SK-N-SH (cell line): Measurements from ENCODE around the gene TLR3.

ENCODE experiments used
- CTCF ChIP-seq: fragments of 200-600 bp; sonication (generic); IDR thresholded peaks from 2 replicates; pipeline ENCODE4 v1.6.1; 2017; ENCODE audit warnings: antibody characterized with exemption, mild to moderate bottlenecking, moderate library complexity
- EP300 ChIP-seq, 2 experiments: IDR thresholded peaks; 2 replicates each; pipeline versions ENCODE4 v1.4.0 to v1.6.1; 2012; ENCODE audit warnings: borderline replicate concordance in 1 of 2, low read depth in 1 of 2, low read length in 1 of 2
- FOXM1 ChIP-seq: IDR thresholded peaks from 2 replicates; pipeline ENCODE4 v1.4.0; 2012; ENCODE audit warnings: low read depth, mild to moderate bottlenecking
- JUND ChIP-seq: IDR thresholded peaks from 2 replicates; pipeline ENCODE4 v1.4.0; 2012
- MAX ChIP-seq: IDR thresholded peaks from 2 replicates; pipeline ENCODE4 v1.4.0; 2012; ENCODE audit warnings: low read depth
- MEF2A ChIP-seq: IDR thresholded peaks from 2 replicates; pipeline ENCODE4 v1.4.0; 2012; ENCODE audit warnings: low read depth, borderline replicate concordance
- POLR2AphosphoS5 ChIP-seq: IDR thresholded peaks from 2 replicates; pipeline ENCODE4 v1.6.1; 2012; ENCODE audit warnings: low read depth, low read length
- RAD21 ChIP-seq: IDR thresholded peaks from 2 replicates; pipeline ENCODE4 v1.6.1; 2012; ENCODE audit warnings: mild to moderate bottlenecking, low read length
- REST ChIP-seq: IDR thresholded peaks from 2 replicates; pipeline ENCODE4 v1.6.1; 2012; ENCODE audit warnings: mild to moderate bottlenecking, low read depth, low read length, moderate library complexity
- RFX5 ChIP-seq: IDR thresholded peaks from 2 replicates; pipeline ENCODE4 v1.6.1; 2012; ENCODE audit warnings: mild to moderate bottlenecking, improper control_type of control experiment, low read length
- SIN3A ChIP-seq: IDR thresholded peaks from 2 replicates; pipeline ENCODE4 v1.6.1; 2012; ENCODE audit warnings: low read depth, mild to moderate bottlenecking, low read length, moderate library complexity, borderline replicate concordance
- SMC3 ChIP-seq: IDR thresholded peaks from 2 replicates; pipeline ENCODE4 v1.6.1; 2012; ENCODE audit warnings: low read depth, low read length, improper control_type of control experiment
- TAF1 ChIP-seq: IDR thresholded peaks from 2 replicates; pipeline ENCODE4 v1.6.1; 2012; ENCODE audit warnings: low read depth, mild to moderate bottlenecking, low read length, moderate library complexity, borderline replicate concordance
- ZBTB33 ChIP-seq: IDR thresholded peaks from 2 replicates; pipeline ENCODE4 v1.4.0; 2012; ENCODE audit warnings: low read depth, borderline replicate concordance

GRCh38 chr4:186020793-186021407, 48.1 kb upstream of the TLR3 start:
- TF ChIP-seq RFX5 (no peak), POLR2AphosphoS5 (no peak), CTCF (no peak), SIN3A (no peak), JUND (no peak), SMC3 (no peak), TAF1 (no peak), EP300 (IDR thresholded peaks at IDR 0.05; ENCODE audit: borderline replicate concordance in 1 of 2, low read depth in 1 of 2, low read length in 1 of 2) (no peak), MAX (no peak), RAD21 (no peak), ZBTB33 (no peak), REST (no peak), FOXM1 (no peak), MEF2A (no peak)
